MG63 (cell line): ENCODE data around the gene SLC6A17. TPM values are rescaled to one million over a fixed set of nuclear protein-coding genes. Genes with fewer than 3 reads are reported as not detected.

ENCODE experiments used
- DNase-seq: peaks from one replicate; pipeline ENCODE4 v3.0.0-alpha.2; 2020
- H3K27me3 ChIP-seq: fragments of 250-450 bp; sonication (Bioruptor Pico); 2 replicates; pipeline ENCODE4 v1.5.1; 2020; ENCODE audit warnings: mild to moderate bottlenecking, moderate library complexity
- H3K36me3 ChIP-seq: fragments of 250-450 bp; sonication (Bioruptor Pico); 2 replicates; pipeline ENCODE4 v1.5.1; 2020; ENCODE audit warnings: mild to moderate bottlenecking, moderate library complexity
- H3K4me3 ChIP-seq: fragments of 250-450 bp; sonication (Bioruptor Pico); 2 replicates; pipeline ENCODE4 v1.5.1; 2020; ENCODE audit warnings: mild to moderate bottlenecking, moderate library complexity
- H3K9me3 ChIP-seq: fragments of 250-450 bp; sonication (Bioruptor Pico); 2 replicates; pipeline ENCODE4 v1.5.1; 2020; ENCODE audit warnings: mild to moderate bottlenecking, moderate library complexity
- total RNA-seq: library from RNA; depleted of rRNA; stranded (reverse); fragments of >200 nt; shearing (Covaris generic); gene quantifications from 2 replicates; pipeline ENCODE4 v1.2.3, GENCODE V29; 2014; ENCODE audit warnings: low replicate concordance

Gene SLC6A17
- total RNA-seq, 1 experiment from 2014 or later: 1.1 TPM

DNA sequence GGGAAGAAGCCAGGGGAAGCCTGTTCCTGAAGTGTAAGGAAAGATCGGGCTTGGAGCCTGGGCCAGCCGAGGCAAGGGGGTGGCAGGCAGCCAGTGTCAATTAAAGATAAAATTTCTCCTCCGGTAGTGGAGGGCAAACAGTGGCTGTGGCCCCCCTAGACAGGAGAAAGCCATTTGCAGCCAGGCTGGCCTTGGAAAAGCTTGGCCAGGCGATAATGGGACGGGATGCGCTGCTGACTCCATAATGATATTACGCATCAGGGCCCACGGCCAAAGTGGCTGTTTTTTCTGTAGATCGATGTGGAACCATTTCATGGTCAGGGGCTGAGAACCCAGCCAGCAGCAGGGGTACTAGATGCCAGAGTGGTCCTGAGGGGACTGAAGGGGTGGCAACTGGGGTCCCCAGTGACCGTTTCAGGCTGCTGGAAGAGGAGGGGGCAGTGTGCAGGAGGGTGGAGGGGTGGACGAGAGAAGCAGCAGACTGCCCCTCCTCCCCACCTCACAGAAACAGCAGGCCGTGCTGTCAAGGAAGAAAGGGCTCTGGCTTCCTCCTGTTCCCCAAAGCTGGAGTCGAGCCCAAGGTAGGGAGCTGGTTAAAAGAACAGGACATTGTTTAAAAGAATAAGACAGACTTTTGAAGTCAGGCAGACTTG lies 85.0 kb downstream of the SLC6A17 start:
- no peak overlapping the region for H3K4me3 ChIP-seq
- no peak for DNase-seq
- H3K27me3 ChIP-seq: no peaks in the 10 kb centered on the region
- no peaks in the 10 kb centered on the region for H3K9me3 ChIP-seq
- no peaks in the 10 kb centered on the region; the same call in 1 of the 2 replicates for H3K36me3 ChIP-seq

DNA sequence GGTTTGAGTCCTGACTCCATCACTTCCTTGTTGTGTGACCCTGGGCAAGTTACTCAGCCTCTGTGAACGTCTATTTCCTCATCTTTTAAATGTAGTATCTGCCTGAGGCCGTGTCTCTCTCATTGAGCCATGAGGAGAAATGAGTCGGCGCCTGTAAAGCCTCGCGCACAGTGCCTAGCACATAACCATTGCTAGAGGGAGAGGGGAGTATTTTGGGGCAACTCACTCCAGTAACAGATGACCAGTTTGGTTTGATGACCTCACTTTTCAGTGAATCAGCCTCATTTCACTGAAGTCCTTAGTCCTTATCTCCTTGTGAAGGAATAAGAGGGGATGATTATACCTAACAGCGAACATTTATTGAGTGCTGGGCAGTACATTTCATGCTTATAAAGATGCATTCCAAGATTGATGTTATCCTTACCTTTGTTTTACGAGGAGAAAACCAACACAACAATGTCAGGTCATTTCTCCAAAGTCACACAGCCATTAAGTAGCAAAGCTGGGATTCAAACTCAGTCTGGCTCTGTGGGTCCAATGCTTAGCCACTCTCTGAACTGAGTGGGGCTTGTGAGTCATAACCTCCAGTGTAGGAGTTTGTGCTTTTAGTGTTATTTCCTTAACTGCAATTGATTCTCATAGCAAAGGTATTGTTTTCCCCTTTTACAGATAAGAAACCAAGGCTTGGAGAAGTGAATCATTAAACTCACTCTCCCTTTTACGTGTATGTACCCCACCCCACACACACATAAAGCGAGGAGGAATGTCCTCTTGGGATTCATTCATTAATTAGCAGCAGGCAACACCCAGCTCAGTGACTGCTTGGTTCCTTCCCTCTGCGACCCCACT lies 85.8 kb downstream of the SLC6A17 start:
- Histone ChIP-seq H3K9me3 (no peaks in the 10 kb centered on the region), H3K4me3 (no peak overlapping the region), H3K36me3 (no peaks in the 10 kb centered on the region; the same call in 1 of the 2 replicates), H3K27me3 (no peaks in the 10 kb centered on the region)
- DNase-seq: peak; percentile 57

DNA sequence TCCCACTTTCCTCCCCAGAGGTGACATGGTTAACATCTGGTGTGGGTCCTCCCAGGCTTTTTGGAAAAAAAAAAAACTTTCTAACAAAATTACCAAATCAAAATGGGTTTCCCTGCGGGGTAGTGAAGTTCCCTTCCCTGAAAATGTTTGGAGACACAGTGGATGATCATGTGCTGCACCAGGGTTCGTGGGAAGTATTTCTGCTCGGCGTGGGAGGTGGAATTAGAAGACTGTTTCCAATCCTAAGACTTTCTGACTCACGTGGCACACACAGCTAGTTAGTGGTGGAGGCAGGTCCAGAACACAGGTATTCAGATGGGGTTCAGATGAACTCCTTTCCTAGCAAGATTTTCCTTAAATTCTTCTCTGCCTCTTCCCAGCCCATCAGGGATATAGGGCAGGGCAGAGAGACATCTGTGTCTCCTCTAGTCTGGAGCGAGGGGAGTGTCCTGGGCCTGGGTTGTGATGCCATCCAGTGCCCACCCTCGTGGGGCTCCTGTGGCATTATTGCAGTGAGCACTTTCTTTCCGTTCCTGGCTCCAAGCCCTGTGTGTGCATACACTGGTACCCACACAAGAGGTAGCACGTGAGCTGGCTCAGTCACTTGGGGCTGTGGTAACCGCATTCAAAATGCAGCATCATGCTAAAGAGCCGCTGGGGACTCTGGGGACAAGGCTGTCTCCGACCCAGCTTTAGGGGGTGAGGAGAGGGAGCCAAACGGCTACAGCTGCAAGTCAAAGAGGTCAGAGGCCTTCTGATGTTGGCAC lies 87.3 kb downstream of the SLC6A17 start:
- Histone ChIP-seq H3K4me3 (no peak overlapping the region), H3K27me3 (no peaks in the 10 kb centered on the region), H3K9me3 (no peaks in the 10 kb centered on the region), H3K36me3 (no peaks in the 10 kb centered on the region; the same call in 1 of the 2 replicates)
- DNase-seq: no peak

DNA sequence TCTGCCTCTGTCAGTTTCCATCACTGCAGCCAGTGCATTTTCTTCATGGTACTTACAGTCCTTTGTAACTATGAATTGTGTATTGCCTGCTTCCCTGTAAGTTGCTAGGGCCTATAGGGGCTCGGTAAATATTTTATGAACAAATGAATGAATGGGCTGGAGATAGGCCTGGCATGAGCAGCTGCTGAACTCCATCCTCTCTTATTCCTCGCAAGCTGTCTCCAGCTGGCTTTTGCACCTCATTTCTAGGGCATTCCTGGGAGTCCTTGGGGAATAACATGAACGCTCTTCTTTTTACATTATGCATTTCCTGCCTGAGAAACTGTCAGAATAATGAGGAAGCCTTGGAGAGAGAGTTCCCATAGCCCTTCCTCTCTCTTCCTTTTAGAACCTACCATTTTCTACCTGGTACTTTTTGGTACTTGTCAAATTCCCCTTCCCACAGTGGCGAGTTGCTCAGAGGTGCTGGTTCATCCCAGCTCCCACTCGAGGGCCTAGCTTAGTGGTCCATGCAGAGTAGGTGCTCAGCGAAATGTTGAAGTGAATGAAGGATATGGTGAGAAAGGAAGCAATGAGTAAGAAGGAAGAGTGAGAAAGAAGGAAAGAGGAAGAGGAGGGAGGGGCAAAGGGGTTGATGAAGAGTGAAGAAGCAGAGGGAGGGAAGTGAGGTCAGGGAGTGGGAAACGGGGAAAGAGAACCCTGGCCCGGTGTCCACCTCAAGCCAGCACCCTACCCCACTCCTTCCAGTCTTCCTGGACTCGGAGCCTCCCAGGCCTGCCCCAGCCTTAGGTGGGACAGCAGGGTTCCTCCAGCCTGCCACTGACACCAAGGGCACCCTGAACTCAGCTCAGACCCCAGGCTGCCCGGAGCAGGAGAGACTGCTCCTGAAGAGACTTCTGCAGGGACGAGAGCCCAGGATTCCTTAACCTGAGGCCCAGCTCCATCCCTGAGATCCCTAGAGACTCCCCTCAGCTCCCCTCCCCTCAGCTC lies 89.4 kb downstream of the SLC6A17 start:
- no peak overlapping the region for H3K4me3 ChIP-seq
- H3K9me3 ChIP-seq: no peaks in the 10 kb centered on the region
- no peak for DNase-seq
- no peaks in the 10 kb centered on the region; the same call in 1 of the 2 replicates for H3K36me3 ChIP-seq
- H3K27me3 ChIP-seq: no peaks in the 10 kb centered on the region; the same call in 1 of the 2 replicates

DNA sequence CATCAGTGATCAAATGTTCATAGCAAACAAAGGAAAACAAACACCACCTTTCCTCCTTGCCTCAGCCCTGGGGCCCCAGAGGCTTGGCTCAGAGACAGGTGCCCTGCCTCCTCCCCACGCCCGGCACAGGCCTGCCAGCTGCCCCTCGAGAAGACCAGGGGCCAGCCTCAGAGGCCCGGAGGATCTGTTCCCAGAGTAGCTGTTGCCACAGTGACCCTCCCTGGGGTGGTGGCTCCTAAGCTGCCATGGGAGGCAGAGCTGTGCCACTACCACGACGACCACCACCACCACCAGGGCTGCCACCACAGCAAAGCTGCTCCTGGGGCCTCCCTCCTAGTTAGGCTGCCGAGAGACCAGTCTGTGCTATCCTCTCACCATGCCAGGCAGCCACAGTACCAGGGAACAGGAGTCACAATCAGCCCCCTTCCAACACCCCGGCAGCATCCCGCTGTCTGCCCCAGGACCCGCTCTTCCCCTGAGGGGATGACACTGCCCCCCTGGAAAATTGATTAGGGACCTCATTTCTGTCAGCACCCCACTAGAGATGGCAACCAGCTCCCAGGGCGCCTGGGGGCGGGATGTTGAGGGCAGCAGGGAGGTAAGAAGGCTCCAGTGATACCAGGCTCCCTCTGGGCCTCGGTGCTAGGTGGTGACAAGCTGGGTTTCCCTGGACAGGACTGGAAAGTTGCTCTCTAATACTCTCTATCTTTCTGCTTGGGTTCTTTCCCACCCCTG lies 90.3 kb downstream of the SLC6A17 start:
- no peaks in the 10 kb centered on the region for H3K9me3 ChIP-seq
- no peak for DNase-seq
- no peak overlapping the region for H3K4me3 ChIP-seq
- H3K36me3 ChIP-seq: no peaks in the 10 kb centered on the region; the same call in 1 of the 2 replicates
- H3K27me3 ChIP-seq: no peaks in the 10 kb centered on the region; the same call in 1 of the 2 replicates

DNA sequence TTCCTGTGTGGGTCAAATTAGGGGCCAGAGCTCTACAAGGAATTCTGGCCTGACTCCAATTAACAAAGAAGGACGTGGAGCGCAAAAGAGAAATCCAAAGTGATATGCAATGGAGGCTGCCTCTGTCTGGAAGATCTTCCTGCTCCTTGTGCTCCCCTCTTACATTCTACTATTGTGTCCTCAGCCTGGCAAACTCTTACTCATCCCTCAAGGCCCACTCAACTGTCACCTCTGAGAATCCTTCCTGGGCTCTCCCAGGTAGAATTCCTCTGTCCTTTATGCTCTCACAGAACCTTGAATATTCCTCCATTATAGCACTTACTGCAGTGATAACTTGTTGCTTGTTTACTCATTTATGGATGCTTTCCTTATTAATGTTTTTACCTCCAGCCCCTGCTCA lies 91.2 kb downstream of the SLC6A17 start:
- H3K27me3 ChIP-seq: no peaks in the 10 kb centered on the region; the same call in 1 of the 2 replicates
- H3K4me3 ChIP-seq: no peak overlapping the region
- no peak for DNase-seq
- no peaks in the 10 kb centered on the region for H3K9me3 ChIP-seq
- no peaks in the 10 kb centered on the region; the same call in 1 of the 2 replicates for H3K36me3 ChIP-seq

DNA sequence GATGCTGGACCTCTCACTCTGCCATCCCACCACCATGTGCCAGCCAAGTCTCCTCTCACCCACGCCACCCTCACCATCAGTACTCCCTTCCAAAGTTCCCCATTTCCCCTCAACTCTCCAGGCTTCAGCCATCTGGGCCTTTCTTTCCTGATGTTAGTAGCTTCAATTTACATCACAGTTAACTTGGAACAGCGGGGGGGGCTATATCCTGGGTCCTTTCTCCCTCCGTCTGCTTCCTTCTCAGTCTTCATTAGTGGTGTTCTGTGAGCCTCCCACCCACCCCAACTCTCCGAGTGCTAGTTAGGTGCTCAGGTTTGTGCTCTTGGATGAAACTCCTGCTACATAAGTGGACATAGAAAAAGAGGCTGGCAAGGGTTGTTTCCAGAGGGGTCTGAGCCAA lies 91.8 kb downstream of the SLC6A17 start:
- H3K36me3 ChIP-seq: no peaks in the 10 kb centered on the region
- H3K4me3 ChIP-seq: no peak overlapping the region
- H3K27me3 ChIP-seq: no peaks in the 10 kb centered on the region; the same call in 1 of the 2 replicates
- H3K9me3 ChIP-seq: no peaks in the 10 kb centered on the region
- no peak for DNase-seq

DNA sequence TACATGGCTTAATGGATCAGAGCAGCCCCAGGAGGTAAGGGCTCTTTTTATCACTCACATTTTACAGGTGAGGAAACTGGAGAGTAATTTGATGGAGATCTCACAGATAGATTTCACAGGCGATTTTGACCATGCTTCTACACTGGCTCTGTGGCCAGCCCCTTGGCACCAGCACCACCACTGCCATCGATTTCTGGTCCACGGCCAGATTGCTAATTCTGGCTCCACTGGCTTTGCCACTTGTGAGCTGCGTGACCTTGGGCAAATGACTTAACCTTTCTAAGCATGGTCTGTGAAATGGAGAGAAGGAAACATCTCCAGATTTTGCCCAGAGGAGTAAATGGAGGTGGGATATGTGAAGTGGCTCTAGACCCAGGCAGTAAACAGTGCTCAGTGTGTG lies 92.4 kb downstream of the SLC6A17 start:
- DNase-seq: no peak
- Histone ChIP-seq H3K4me3 (no peak overlapping the region), H3K27me3 (no peaks in the 10 kb centered on the region; the same call in 1 of the 2 replicates), H3K36me3 (no peaks in the 10 kb centered on the region), H3K9me3 (no peaks in the 10 kb centered on the region)

DNA sequence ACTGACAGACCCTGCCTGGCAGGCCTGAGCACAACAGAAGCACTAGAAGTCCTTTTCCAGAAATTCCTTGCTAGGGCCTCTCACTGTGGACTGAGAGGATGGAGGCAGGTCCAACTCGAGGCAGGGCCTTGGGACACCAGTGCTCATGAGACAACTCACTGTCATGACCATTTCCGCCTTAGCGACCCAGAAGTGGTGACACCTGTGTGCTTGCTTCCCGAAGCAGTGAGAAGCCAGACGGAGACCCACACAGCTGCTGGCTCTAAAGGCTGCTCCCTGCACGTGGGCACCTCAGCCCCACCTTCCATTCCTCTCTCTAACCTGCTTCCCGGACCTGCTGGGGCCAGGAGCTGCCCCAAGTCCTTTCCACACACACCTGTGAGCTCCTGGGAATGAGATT lies 92.9 kb downstream of the SLC6A17 start:
- Histone ChIP-seq H3K4me3 (no peak overlapping the region), H3K36me3 (no peaks in the 10 kb centered on the region), H3K27me3 (no peaks in the 10 kb centered on the region; the same call in 1 of the 2 replicates), H3K9me3 (no peaks in the 10 kb centered on the region)
- no peak for DNase-seq

DNA sequence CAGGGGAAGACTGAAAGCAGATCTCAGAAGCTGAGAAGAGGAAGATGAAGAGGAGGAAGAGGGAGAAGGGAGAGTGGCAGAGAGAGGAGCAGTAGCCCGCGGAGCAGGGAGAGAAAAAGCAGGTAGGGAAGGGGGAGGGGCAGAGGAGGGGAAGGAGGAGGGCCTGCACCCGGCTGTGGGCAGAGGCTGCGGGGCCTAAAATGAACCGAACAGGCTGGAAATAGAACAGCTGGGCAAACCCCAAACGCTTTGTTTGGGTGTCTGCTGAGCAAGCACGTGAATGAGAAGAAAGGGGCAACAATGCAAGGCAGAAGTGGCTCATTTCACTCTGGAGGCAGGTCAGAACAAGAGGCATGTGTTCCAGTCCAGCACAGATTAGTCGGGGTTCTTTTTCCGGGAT lies 93.3 kb downstream of the SLC6A17 start:
- no peak for DNase-seq
- H3K27me3 ChIP-seq: no peaks in the 10 kb centered on the region; the same call in 1 of the 2 replicates
- no peaks in the 10 kb centered on the region for H3K36me3 ChIP-seq
- no peak overlapping the region for H3K4me3 ChIP-seq
- no peaks in the 10 kb centered on the region for H3K9me3 ChIP-seq

DNA sequence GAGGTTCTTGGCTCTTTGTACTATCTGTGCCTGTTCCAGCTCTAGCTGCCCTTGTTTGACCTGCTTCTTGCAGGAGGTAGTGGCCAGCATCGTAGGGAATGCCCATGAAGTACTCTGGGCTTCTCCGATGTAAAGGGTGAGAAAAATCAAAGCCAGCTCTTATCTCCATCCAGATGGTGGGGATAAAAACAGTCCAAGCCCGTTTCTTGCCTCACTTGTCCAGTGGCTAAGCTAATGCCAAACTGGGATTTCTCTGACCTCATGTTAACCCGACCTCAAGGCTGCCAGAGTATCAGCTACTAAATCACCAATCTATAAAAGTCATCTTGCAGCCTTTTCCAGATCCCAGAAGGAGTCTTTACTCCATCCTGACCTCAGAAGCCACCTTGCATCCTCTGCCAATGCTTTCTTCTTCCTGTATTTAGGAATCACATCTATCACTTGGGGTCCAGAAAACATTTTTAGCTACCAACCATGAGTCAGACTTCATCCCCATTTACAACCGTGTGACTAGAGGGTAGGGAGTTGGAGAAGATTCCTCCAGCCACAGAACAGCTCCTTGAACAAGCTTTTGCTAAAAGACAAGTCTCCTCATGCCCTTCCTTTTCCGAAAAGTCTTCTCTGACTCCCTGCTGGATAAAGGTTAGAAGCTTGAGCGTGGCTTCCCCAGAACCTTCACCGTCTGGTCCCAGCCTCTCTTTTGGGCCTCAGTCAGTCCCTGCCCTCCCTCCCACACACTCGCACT lies 95.8 kb downstream of the SLC6A17 start:
- Histone ChIP-seq H3K27me3 (no peaks in the 10 kb centered on the region; the same call in 1 of the 2 replicates), H3K9me3 (no peaks in the 10 kb centered on the region), H3K4me3 (no peak overlapping the region), H3K36me3 (no peaks in the 10 kb centered on the region)
- no peak for DNase-seq

DNA sequence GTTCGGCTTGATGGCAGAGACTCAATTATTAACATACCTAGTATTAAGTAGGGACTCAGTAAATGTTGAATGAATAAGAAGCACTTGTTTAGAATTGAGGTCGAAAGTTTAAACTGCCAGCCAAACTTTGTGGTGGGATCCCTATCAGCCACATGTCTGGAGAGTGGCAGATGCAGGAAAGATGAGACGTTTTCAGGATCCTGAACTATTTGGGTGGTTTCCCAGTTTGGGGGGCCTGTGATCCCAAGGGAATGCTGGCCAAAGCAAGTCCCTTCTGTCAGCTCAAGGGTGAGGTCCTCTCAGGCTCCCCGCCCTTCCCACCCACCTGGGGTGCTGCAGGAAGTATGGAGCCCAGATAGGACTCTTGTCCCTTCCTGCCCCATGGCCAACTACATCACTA lies 98.5 kb downstream of the SLC6A17 start:
- H3K9me3 ChIP-seq: no peaks in the 10 kb centered on the region
- H3K27me3 ChIP-seq: no peaks in the 10 kb centered on the region; the same call in 1 of the 2 replicates
- H3K36me3 ChIP-seq: no peaks in the 10 kb centered on the region
- no peak for DNase-seq
- no peak overlapping the region for H3K4me3 ChIP-seq

DNA sequence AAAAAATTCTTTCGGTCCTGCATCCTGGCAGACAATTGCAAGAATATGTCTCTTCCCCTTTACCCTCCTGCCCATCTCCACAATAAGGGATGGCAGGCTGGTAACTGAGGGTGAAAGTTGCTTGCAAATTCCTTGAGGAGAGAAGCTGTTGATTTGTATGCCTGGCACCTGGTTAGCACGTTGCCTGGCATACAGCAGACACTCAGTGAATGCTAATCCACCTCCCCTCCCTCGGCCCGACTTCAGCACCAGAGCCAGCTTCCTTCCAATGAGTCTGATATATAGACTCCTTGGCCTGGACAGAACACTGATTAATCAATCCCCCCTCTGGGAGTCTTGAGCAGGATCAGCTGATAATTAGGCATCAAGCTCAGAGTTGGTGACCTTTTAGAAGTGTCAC lies 99.0 kb downstream of the SLC6A17 start:
- Histone ChIP-seq H3K4me3 (no peak overlapping the region), H3K27me3 (no peaks in the 10 kb centered on the region; the same call in 1 of the 2 replicates), H3K36me3 (no peaks in the 10 kb centered on the region), H3K9me3 (no peaks in the 10 kb centered on the region)
- no peak for DNase-seq

DNA sequence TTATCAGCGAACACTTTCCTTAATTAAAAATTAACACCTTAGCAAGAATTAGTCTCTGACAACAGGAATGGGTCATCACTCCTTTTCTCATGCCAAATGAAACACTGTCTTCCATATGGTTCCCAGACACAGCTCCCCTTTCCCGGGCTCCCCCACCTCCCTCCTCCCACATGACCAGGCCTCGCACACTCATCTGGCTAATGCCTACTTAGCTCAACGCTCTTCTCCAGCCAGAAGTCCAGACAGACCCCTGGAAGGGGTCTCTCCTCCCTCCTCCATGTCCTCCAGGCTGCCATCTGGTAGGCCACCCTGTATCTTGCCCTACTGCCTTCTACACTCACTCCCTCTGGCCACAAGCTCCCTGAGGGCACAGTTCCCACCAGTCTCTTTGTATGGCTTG lies 99.7 kb downstream of the SLC6A17 start:
- Histone ChIP-seq H3K9me3 (no peaks in the 10 kb centered on the region), H3K36me3 (no peaks in the 10 kb centered on the region), H3K27me3 (peaks cover 2% of the 10 kb centered on the region; the same call in 1 of the 2 replicates), H3K4me3 (no peak overlapping the region)
- DNase-seq: no peak

DNA sequence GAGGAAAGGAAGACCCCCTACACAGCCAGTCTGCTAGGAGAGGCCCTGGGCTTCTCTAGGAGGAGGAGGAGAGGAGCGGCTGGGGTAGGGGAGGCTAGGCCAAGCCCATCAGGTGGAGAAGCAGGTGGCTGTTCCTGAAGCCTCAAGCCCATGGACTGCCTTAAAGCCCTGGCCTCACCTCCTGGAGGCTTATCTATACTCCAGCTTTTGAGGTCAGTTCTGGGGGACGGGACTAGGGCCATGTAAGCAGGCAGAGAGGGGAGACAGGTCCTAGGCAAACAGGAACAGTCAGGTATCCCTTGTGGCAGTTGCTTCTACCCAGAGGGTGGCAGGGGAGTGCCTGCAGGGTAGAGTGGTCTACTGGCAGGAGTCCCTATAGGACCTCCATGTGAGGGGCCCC lies 100.5 kb downstream of the SLC6A17 start:
- H3K27me3 ChIP-seq: peaks cover 2% of the 10 kb centered on the region; the same call in 1 of the 2 replicates
- DNase-seq: no peak
- no peaks in the 10 kb centered on the region for H3K36me3 ChIP-seq
- no peak overlapping the region for H3K4me3 ChIP-seq
- H3K9me3 ChIP-seq: no peaks in the 10 kb centered on the region
